ENCODE results near the gene ABHD16A.

Gene ABHD16A

GRCh38 chr6:31730631-31731086, 27.5 kb upstream of the ABHD16A start:
- DNase-seq (ENCODE audit: low read depth): no peak

- DNase-seq (ENCODE audit: low read depth): peak; percentile 40
Observed at GRCh38 chr6:31729979-31730630, 27.0 kb upstream of the ABHD16A start.

GRCh38 chr6:31729515-31729978, 26.4 kb upstream of the ABHD16A start:
- DNase-seq (ENCODE audit: low read depth): peak; percentile 62

GRCh38 chr6:31728767-31729514, 25.8 kb upstream of the ABHD16A start, which contains the start of gene DDAH2:
DDAH2 (minus strand) TSS chr6:31729299; CDS start chr6:31729161, 138 bp downstream.
- no peak for DNase-seq (ENCODE audit: low read depth)

- no peak for DNase-seq (ENCODE audit: low read depth)
Observed at GRCh38 chr6:31727717-31728671, 24.9 kb upstream of the ABHD16A start.

- DNase-seq (ENCODE audit: low read depth): no peak
Observed at GRCh38 chr6:31727034-31727716, 24.1 kb upstream of the ABHD16A start.

- no peak for DNase-seq (ENCODE audit: low read depth)
Observed at GRCh38 chr6:31725502-31726350, 22.6 kb upstream of the ABHD16A start.

GRCh38 chr6:31723980-31724691, 21.0 kb upstream of the ABHD16A start:
- no peak for DNase-seq (ENCODE audit: low read depth)

- no peak for DNase-seq (ENCODE audit: low read depth)
Observed at GRCh38 chr6:31723245-31723979, 20.3 kb upstream of the ABHD16A start, which contains the start of gene MPIG6B. MPIG6B (plus strand) TSS chr6:31723373; CDS start chr6:31723384, 11 bp downstream.

GRCh38 chr6:31722173-31722572, 19.0 kb upstream of the ABHD16A start:
- DNase-seq (ENCODE audit: low read depth): no peak

GRCh38 chr6:31721351-31722020, 18.4 kb upstream of the ABHD16A start, which contains the start of gene LY6G6C:
LY6G6C (minus strand) TSS chr6:31721746; CDS start chr6:31721679, 67 bp downstream.
- no peak for DNase-seq (ENCODE audit: low read depth)

- no peak for DNase-seq (ENCODE audit: low read depth)
Observed at GRCh38 chr6:31720196-31720770, 17.2 kb upstream of the ABHD16A start.

GRCh38 chr6:31719001-31719400, 15.9 kb upstream of the ABHD16A start:
- no peak for DNase-seq (ENCODE audit: low read depth)

- DNase-seq (ENCODE audit: low read depth): no peak
Observed at GRCh38 chr6:31718265-31718664, 15.1 kb upstream of the ABHD16A start.

- no peak for DNase-seq (ENCODE audit: low read depth)
Observed at GRCh38 chr6:31717499-31718222, 14.5 kb upstream of the ABHD16A start.

- no peak for DNase-seq (ENCODE audit: low read depth)
Observed at GRCh38 chr6:31715022-31715958, 12.2 kb upstream of the ABHD16A start, which contains the start of gene LY6G6D. LY6G6D (plus strand) TSS chr6:31715348; CDS start chr6:31715356, 8 bp downstream.
